ENCODE results near the gene RUNX2.

The RUNX2 gene

DNA sequence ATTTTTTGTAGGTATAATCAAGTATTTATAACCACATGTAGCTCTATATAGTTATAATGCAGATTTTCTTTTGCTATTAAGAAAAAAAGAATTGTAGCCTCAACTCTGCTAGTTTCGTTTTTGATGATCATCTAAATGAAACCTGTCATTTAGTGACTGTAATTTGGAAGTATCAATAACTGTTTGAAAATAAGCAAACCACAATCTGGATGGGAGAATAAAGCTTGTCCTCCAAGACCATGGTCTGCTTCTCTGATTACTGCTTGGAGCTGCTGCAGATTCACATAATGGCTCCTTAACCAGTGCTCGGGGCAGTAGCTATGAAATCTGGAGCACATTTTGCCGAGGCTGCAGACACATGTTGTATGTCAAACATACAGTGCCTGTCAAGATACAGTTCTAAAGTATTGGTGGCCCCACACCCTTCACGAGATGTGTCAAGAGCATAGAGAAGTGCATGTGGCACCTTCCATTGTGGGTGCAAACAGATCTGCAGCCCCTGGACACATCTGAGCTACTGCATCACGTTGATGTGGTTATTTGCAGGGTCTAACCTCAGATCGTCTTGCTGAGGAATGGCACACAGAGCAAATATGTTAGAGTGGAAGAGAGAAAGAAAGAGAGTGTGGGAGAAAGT lies 305.3 kb downstream of the RUNX2 start:
- DNase-seq, result no peak

DNA sequence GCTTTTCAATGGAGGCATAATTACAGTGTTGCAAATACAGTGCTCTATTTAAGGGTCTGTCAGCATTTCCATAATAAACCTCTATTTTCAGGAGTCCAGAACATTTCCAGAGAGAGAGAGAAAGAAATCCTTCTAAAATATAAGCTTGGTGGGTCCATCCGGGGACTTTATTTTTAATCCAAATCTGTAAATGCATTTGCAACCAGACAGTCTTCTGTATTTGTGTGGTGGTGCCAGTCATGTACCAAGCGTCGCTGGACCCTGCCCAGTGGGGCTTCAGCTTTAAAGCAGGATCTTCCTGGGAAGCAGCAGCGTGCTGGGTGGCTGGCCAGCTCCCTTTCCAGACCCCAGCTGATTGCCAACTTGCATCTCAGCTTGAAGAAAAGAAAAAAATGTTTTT lies 306.1 kb downstream of the RUNX2 start:
- DNase-seq, result no peak

DNA sequence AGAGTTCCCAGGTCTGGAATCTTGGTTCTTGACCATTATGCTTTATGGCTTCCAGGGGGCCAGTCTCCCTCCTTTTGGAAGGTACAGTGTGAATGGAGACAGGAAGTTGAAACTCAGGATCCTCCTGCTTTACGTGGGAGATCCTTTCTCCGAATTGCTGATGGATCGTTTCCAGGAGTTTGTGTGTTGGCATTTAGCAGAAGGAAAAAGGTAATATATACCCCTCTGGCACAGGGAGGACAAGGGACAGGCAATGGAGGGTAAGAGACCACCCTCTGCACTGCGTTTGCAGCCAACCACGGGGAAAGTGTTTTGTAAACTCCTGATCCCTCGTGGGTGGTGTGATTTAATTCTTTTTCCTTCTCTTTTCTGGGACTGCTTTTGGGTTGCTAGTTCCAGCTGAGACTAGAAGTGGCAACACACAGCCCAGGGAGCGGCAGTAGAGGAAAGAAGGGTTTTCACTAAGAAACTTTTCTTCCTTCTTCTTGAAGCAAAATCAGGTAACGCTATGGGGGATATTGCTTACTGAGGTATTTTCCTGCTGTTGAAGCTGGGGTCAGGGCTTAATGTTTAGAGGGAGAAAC lies 307.2 kb downstream of the RUNX2 start:
- no peak for DNase-seq

DNA sequence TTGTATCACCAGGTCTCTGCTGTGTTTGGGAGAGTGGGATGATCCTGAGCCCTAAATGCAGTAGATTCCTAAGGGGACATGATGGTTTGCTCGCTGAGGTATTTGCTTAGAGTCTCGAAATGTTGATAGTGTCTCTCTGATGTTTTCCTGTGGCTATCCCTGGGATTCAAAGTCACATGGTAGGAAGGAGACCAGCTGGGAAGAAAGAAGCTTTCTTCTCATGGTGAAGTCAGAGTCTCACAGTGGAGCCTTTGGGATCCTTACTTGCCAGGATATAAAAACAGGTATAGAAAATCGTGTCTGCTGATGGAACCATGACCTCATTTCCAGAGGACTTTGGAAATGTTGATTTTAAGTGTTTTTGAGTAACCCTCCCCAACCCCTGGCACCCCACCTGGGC lies 308.9 kb downstream of the RUNX2 start:
- DNase-seq, result no peak

DNA sequence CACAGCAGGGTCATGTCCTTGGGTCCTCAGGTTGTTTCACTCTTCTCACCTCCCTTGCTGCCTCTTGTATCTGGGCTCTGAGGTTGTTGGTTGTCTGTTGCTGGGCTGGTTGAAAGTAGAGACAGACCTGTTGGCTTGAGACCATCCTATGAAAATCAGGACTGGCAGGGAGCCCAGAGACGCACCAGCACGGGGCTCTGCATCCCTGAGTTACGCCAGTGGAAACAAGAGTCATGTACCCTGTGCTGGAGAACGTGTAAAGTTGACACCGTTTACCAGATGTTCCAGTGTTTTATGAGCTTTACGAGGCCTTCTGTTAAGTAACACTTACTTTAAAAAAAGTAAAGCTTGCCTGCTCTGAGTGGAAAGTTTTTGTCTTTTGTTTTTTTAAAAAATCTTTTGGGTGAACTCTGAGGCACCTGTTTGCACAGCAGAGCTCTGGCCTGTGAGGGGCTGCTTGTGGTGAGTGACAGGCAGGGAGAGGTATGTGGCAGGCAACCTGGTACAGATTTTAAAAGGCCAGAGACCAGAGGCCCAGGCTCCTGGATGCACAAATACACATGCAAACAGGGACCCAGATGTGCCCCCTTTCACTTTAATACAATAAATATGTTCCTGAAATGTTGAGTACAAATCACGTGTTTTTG lies 309.6 kb downstream of the RUNX2 start:
- no peak for DNase-seq

DNA sequence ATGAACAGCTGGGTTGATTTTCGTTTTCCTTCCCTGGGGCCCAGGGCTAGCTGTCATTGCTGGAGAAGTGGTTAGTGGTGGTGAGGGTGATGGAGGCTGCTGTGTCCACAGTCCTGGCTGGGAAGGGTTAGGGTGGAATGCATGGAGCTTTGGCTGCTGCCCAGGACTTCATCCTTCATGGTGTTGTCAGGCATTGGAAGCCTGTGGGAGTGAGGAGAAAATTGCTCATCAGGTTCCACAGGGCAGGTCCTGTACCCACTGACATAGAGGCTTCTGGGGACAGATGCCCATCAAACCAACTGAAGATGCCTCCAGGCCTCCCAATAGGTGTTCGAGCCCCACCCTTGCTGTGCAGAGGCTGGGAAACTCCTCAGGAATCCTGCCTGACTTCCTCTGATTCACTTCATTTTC lies 312.0 kb downstream of the RUNX2 start:
- DNase-seq, result peak; percentile 72

DNA sequence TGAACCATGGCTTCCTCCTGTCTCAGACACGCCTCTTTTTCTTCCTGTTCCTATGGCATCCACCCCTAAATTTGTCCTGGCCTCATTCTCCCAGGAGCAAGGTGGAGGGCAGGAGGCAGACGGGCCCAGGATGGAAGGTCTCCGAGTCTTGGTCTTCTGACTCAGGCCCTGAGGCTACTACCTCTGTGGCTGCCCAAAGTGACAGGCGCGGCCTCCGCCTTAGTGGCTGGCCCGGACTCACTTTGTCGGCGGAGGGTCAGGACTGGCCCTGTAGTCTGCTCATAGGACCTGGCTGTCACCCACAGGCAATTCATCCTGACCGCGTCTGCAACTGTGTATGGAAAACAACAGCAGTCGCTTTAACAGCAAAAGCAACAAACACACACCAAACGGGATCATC lies 312.7 kb downstream of the RUNX2 start:
- DNase-seq, result no peak

DNA sequence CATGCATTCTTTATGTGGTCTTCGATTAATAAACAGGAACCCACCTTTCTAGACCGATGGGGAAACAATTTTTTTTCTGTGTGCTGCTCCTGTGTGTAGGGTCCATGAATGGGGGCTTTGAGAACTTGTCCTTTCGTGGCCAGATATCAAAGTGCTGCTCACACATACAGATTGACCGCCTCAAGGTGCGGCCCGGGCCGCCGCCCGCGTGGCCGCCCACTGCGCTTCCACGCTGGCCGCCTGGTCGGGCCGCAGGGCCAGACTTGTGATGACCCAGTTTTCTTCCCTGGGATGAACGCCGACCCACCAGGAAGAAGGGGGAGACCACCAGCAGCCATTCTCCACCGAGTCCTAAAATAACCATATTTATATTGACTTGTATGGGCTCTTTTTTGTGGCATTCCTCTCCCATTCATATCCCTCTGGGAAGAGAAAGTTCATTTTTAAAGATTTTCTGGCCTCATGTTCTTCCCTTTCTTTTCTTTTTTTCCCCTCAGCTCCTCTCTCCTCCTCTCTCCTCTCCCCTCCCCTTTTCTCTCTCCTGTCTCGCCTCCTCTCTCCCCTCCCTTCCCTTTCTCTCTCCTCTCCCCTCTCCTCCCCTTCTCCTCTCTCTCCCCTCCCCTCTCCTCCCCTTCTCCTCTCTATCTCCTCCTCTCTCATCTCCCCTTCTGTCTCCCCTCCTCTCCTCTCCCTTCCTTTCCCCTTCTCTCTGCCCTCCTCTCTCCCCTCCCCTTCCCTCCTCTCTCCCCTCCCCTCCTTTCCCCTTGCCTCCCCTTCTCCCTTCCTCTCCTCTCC lies 314.4 kb downstream of the RUNX2 start:
- DNase-seq, result no peak

DNA sequence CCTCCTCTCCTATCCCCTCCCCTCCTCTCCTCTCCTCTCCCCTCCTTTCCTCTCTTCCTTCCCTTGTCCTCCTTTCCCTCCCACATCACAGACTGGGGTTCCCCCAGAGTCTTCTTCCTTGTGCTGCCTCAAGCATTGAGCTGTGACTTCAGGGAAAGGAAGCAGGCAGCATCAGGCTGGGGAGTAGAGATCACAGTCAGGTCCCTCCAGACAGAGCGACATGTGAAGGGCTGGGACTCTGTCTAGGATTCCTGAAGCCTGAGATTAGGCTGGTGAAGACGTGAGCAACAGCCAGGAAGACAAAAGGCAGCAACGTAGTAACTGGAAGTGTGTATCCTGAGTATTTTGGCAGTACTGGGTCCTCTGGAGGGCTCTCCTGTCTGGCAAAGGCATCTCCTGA lies 315.0 kb downstream of the RUNX2 start:
- DNase-seq, result no peak

DNA sequence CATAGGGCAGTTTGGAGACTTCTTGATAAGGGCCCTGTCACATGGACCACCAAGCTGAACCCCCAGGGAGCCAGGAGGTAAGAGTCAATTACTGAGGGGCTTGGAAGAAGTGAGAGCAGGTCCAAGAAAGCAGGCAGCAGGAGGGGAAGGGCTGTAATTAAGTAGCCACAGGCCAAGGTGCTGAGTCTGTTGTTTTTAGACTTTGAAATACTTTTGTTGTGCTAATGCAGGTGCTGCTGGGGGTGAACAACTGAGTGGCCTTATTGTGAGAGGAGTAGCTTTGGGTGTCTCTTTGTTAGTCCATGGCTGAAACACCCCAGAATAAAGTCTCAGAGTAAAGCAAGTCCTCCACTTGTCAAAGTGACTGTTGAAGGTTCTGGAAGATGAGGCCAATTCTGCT lies 316.6 kb downstream of the RUNX2 start:
- no peak for DNase-seq

DNA sequence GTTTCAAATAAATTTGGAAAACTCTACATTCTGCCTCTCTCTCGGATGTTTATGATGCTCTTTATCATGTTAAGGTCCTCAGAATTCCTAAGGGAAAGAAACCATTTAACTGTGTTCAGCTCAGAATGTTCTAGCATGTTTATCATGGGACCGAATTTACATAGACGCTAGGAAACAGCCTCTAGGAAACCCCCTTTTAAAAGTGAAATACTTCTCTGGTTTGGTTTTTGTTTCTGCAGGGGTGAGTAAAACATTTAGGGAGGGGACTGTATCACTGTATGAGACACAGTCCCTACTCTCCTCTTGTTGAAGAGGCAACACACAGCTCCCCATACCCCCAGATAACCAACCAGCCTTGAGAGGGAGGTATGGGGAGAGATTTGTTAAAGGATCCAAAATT lies 317.2 kb downstream of the RUNX2 start:
- DNase-seq, result no peak

DNA sequence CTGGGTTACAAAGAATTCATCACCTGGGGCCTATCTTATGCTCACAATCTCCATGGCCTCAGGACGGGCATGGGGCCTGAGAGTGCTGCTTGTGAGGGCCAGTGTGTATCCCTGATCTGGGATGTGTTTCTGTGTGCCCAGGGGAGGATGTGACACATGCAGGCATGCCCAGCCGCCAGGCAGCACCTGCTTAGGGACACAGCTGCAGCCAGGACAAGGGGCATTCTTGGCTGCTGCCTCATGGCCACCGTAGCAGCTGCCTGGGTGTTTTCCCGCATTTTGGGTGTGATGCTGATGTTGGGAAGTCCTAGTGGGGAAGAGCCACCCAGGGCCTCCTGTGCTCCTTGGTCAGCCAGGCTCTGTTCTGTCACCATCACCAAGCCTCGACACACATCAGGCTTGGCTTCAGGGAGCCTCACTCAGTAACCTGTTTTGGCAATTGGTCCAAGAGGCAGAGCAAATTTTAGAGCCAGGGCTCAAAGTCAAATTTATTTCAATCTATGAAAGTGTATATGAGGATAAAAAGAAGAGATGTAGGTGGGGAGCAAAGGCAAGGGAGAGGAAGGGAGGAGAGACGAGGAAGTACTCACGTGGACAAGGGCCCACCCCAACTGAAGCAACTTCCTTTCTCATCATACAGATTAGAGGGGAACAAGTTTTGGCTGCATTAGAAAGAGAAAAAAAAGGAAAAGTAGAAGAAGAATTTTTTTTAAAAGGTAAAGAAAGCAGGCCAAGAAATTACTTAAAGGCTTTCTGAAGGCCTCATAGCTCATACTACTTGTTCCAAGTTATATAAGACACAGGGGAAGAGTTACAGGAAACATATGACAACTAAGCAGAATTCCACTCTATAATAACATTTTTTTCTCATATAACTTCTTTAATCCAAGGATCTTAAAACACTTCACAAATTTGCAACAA lies 319.5 kb downstream of the RUNX2 start:
- no peak for DNase-seq

DNA sequence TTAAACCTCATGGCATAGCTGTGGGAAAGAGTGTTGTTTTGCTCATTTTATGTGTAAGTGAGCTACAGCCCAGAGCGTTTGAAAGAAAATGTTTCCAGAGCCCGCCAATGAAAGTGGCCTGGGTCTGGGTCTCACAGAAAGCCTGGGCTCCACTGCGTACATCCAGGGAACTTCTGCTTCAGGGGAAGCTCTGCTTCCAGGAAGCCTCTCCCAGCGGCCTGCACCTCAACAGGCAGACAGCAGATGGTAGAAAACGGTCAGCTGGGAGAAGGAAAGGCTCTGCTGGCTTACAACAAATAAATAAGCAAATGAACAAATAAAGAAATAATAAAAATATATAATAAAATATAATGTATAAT lies 320.1 kb downstream of the RUNX2 start:
- no peak for DNase-seq

DNA sequence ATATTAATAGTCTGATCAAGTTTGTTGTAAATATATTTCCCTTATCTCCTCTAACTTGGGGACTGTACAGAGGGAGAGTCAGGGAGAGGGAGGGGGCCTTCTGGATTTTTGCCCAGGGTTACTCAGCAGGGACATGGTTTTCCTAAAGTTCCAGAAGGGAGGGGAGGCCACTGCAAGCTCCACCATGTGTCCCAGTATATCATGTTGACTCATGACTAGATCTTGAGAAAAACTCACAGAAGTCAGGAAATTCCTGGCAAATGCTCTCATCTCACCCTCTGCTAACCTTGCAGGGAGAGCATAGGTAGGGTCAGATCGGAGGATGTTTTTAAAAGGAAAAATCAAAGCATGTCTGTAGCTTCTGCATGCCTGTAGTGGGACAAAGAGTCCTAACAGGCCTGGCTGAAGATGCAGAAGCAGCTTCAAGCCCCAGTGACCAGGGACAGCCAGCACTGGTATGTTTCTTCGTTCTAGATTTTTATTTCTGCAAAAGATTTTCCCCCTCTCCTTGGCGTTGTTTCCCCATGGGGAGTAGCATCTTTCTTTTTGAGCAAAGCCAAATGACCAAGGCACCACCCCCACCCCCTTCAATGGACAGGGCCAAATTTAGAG lies 322.5 kb downstream of the RUNX2 start:
- peak; percentile 98 for DNase-seq

DNA sequence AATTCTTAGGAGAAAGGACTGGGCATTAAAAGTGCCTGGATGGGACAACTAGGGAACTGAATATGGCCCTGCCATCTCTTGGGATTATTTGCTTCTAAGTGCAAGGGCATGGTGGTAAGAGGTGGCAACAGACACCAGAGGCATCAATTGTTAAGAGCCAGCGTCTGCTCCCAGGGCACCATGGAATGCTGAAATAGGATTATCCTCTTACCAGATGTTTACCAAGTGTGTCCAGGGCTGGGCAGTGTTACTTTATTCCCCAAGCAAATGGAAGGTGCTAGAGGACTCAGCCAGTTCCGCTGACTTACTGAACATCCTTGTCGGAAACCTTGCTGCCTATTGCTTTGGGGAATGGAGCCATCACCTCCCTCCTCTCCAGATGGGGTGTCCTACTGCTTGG lies 323.2 kb downstream of the RUNX2 start:
- no peak for DNase-seq

DNA sequence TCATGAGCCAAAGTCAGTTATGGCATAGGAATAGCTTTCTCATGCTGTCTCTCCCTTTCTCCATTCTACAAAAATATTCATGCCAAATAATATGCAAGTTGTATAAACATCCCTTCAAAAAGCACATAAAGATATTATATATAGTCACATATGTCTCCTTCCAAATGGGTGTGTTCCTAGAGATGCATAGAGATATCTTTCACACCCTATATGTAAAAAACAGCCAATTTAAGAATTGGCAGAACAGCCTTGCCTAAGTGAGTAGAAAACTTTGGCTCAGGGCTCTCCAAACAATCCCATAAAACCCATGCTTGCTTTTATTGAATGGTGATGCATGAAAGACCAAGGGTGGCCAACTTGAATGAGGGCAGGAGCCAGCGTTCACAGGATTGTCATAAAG lies 324.3 kb downstream of the RUNX2 start:
- DNase-seq, result no peak

DNA sequence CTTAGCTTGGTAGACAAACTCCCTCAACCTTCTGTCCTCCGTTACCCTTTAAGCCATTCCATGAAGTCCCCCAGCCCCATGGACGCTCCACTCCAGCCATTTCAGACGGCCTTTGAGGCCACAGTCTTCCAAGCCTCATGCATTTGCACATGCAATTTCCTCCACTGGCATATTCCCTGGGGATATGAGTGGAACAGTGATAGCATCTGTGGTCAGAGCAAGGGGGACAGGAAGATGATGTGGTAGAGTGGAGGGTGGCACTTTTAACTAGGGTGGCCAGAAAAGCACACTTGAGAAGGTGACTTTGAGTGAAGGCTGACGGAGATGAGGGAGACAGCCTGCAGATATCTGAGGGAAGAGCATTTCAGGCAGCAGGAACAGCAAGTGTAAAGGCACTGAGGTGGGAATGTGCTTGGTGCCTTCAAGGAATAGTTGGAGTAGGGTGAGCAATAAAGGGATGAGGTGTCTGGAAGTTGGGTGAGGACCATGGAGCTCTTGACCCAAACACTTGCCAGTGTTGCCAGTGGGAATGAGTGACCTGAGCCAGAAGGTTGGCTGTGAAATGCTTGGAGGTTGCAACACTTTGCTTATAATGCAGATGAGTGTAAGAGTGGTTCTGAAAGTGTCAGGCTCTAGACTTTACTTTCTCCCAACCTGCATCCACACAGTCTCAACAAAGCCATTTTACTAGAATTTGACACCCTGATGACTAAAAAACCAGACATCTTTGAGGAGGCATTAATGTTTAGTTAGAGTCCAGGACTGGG lies 325.2 kb downstream of the RUNX2 start:
- DNase-seq, result no peak

DNA sequence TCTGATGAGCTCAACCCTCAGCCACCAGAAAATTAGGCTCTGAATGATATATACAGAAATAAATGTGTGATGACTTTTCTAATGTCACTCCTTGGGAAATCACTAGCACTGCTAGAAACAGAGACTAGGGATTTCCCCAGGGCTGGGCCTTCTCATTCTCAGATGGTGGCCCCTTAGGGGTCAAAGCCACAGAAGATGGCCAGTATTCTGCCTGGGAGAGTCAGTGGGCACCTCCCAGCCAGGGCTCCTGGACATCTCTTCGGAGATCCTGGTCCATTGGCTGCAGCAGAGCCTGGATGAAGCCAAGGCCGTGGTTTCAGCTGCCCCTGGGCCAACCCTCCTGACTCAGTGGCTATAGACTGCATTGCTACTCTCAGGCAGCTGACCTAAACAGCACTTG lies 326.5 kb downstream of the RUNX2 start:
- no peak for DNase-seq

DNA sequence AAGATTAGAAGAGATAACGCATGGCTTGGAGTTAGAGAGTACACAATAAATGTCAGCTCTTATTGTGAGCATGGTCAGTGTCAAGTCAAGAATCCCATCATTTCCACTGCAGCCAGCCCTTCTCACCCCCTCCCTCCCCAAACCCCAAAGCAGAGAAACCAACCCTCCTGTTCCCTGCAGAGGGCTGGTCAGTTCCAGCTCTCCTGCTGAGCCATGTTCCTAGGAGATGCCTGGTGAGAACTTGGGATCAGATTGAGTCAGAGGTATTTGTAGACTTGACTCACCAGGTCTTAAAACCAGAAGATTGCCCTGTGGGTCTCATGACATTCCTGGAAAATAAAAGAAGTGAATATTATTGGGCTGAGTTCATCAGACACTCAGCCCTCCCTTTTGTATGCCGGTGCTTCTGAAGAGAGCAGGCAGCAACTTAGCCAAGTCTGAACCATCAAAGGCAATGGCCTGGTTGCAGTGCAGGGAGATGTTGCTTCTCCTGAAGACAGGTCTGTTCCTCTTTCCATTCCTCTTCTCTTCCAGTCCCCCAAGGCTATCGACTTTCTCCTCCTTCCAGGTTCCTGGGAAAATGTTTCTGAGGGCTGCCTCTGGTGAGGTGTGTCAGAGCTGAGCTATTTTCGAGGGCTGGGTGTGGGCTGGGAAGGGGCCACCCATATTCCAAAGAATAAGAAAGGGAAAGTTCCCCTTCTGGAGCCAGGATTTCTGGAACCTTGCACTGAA lies 327.8 kb downstream of the RUNX2 start:
- DNase-seq, result peak; percentile 99

DNA sequence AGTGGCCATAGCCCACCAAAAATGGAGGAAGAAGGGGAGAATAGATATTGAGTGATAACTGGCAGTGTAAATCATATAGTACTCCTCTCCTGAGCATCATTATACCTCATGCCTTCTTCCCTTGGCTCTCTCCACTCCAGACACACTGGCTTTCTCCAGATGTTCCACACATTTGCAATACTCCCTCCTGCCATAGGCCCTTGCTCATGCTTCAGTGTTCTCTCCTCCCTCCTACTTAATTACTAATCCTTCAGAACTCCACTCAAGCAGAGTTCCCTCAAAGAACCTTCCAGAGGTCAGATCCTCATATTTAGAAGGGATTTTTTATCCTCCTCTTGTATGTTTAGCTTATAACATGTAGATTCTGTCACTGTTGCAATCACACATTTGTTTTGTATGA lies 329.1 kb downstream of the RUNX2 start:
- DNase-seq, result peak; percentile 71

DNA sequence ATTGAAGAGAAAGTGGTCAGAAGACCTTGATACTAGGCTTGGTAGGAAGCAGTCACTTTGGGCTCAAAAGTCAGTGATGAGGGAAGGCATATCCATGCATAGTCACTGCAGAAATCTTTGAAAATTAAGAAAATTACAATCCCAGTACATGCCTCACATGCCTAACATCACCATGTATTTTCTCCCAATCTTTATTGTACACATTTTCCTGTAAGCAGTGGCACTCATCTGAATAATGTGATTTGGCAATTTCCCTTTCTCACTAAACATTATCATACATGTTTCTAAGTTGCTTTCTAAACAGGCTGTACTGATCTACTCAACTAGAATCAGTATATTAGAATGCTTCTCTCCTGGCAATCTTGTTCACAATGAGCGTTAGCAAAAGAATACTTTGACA lies 330.3 kb downstream of the RUNX2 start:
- peak; percentile 59 for DNase-seq
